Islet precursor cell (in vitro differentiated cells): ENCODE measurements around the gene ERF.

Source experiments
- DNase-seq: peaks from one replicate; pipeline ENCODE4 v3.0.0-alpha.2; 2018

ERF gene

DNA sequence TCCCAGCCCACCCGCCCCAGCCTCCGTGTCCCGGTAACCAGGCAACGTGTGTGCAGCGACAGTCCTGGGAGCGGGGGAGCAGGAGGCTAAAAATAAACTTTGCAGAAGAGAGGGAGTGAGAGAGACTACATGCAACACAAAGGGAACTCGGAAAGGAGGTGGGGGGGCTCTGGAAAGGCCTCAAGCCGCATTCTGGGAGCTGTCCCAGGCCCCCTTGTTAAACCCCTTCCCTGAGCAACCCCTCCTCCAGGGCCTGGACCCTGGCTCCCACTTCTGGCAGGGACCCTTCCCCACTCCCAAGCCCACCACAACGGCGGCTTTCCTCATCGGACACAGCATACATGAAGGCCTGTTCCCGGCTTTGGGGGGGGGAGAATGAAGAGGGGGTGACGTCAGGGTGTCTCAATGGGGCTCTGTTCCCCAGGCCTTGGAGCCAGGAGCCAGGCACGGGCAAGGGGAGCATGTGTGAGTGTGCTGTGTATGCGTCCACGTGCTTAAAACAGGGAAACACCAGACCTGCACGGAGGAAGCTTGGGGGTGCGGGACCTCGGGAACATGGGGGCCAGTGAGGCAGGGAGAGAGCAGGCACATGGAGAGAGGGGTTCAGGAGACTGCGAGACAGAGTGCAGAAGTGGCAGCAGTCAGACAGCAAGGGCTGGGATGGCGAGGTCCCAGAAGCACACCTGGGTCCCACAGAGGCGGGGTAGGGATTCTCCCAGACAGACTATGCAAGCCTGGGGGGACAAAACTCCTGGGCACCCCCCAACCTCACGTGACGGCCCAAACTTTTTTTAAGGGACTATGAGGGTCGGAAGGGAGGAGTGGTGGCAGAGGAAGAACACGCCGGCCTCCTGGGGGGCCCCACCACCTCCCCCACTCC, 2.3 kb downstream of the ERF start:
- DNase-seq = no peak

DNA sequence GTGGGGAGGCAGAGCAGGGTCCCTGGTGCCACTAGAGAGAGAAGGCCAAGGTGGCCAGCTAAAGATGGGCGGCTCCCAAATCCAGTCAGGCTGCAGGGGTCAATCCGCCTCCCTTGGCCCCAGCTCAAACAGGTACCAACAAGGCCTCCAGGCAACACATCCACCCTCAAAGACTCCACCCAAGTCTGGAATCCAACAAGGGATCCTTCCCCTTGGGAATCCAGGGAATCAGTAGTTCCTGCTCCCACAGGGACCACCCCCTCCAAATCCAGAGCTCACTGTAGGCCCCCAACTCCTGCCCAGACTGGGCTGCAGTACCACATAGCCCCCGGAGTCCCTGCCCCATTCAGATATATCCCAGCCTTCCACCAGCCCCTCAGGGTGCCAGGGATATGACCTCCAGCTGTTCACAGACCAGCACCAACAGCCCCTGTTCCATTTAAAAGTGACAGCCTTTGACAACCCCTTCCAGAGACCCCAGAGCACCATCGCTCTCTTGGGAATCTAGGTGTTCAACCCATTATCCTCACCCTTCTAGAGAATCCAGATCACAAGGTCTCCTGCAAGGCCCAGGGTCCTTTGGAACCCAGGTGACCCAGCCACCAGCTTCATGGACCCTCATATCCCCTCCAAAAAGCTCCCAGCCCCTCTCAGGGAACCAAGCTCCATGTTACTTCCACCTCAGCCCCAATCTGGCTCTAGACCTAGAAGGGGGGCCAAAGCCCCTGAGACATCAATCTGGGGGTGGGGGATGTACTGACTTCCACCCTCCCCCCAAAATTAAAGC, 3.2 kb downstream of the ERF start:
- DNase-seq = no peak

DNA sequence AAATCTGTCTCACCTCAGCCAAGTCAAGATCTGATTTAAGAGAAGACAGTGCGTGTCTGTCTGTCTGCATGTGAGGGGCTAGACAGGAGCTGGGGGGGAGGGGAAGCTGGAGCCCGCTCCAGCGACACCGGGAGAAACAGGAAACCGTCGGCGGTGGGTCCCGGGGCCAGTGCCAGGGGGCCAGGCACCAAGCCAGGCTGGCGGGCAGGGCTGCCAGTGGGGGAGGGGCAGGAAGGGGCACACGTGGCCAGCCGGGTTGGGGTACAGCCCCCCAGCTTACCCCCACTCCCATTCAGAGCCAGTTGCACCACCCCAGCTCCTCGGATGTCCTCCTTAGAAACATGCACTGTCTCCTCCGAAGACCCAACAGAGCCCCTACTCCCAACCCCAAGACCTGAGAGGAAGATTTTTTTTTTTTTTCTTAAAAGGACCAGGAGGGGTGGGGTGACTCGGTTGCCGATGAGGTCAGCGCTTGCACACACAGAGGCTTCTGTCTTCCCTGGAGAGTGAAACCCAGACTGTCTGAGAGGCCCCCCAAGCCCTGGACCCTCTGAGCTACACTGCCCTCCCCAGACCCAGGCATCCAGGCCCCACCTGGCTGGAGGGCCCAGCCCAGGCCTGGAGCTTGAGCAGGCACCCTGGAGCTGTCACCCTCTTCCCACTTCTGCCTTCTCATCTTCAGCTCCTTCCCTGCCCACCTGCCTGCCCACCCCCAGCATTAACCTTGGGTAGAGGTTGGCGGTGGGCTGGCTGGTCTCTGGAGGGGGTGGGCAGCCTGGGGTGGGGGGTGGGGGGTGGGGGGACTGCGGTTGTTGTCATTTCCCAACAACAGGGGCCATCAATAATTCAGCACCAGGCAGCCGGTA, 4.0 kb downstream of the ERF start:
- no peak for DNase-seq

DNA sequence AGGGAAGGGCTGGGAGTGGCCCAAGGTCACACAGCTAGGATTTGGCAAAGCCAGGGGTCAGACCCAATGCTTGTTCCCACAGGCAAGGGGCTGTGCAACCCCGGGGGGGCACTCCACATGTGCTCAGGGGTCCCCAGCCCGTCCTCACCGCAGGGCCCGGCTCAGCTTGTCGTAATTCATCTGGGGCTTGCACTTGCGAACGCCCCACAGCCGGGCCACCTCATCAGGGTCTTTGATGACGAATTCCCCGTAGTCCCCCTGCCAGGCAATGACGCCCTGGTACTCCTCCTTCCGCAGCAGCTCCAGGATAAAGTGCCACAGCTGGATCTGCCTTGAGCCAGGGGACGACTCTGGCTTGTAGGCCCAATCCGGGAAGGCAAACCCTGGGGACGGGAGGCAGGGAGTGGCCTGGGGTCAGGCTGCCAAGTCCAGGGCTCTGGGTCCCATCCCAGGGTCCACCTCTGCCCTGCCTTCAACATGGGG, 4.7 kb downstream of the ERF start:
- DNase-seq = no peak

DNA sequence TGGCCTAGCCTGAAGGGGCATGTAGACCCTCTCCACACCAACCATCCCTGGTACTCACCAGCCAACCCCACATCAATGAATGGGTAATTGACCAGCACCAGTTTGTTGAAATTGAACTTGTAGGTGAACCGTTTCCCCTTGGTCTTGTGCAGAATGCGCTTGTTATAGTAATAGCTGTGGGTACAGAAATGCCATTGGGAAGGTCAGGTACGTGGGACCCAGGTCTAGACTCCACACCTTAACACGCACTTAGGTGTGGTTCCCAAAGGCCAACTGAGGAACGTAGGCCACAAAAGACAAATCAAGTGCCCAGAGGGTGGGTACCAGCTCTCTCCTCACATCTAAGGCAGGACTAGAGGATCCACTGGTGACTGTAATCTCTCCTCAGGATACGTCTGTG, 5.2 kb downstream of the ERF start:
- no peak for DNase-seq

DNA sequence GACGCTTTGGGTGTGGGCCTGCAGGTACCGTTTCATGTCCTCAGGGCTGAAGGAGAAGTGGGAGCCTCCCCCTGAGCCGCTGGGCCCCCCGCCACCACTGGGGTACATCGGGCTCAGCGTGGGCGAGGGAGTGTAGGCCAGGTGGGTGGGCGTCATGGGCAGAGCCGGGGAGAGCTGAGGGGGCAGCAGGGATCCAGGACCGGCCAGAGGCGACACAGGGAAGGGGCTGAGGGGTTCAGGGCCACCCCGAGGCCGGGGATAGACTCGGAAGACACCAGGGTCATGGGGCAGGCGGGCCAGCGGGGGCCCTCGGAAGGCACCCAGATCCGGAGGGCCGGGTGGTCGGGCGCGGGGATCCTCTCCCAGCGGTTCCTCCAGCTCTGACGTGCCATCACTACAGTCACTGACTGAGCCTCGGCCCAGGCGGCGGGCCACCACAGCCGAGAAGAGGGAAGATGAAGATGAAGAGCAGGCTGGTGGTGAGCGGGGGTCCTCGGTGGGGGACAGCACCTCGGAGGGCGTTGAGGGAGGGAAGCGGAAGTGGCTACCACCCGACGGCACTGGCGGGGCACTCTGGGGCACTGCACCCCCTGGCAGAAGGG, 5.7 kb downstream of the ERF start:
- DNase-seq = no peak

DNA sequence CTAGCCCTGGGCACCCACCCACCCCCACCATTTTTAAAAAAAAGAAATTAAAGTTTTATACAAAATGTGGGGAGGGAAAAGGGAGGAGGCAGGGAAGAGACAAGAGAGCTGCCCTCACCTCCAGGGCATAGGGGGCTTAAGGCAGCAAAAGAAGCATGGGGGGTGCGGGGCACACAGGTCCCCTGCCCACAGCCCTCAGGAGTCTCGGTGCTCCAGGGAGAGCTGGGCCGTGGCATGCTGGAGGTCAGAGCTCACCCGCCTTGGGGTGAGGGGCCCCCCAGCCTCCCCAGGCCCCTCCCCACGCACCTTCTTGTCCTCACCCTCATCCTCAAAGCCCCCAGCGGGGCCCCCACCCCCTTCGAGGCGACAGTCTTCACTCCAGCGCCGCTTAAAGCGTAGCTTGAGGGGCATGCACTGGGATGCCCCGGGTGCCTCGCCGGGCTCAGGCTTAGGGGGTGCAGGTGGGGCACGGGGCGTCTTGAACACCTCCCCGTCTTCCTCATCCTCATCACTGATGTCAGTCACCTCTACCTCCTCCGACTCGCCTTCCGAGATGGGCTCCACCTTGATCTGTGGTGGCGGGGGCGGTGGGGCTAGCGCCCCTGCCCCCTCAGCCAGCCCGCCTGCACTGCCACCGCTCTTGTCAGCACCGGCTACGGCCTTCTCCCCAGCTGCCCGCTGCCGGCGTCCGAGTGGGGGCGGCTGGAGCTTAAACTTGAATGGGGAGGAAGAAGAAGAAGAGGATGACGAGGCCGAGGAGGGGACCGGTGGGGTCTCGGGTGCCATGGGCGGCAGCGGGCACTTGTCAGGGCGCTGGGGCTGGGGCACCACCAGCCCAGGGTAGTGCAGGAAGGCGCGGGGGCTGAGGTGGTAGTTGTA, 6.4 kb downstream of the ERF start:
- DNase-seq = no peak

DNA sequence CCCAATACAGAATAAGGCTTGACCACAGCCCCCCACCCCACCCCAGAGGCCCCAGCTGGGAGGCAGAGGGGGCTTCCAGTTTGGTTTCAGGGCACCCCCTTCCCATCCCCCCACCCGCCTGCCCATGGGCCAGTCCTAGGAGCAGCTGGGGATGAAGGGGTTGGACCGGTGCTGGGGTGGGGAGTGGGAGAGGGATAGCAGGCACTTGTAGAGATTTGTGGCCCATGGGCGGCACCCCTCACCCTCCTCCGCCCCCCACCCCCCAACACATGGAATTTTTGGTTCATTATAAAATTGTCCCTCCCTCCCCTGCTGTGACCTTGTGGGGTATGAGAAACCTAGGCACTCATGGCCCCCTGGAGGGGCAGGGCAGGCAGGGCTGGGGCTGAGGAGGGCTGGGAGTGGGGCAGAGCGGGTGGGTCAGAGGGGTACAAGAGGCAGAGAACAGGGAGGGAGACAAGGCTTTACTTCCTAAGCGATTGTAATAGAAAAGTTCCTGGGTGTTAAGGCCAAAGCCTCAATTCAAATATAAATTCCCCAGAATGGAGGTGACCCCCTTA, 7.2 kb downstream of the ERF start:
- DNase-seq = no peak

DNA sequence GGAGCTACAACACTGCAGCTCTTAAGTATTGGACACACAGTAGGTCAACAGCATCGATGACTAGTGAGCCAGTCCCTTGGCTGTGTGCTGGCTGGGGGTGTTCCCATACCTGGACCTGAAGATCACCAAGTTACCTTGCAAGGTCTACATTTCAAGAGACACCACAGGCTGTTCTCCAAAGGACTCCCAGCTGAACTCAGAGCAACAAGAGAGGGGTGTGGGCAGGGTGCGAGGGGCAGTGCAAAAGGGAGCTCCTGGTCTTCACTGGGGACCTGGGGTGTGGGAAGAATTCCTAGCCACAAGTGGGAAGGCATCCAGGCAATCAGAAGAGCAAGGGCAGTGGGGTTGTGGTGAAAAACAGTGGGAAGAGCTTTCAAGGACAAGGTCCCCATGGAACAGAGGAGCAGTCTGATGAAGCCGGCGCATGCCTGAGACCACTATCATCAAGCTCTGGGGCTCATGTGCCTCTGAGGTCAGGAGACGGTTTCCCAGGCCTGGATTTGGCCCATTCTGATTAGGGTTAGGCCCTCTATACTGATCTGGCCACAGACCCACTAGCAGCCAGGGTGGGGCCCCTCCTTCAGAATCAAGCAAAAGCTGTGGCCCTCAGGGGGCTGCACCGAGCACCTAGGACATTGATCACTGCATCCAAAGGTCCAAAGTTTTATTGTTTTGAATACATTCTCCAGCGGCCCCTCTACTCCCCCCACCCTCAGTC, 7.8 kb downstream of the ERF start:
- DNase-seq = no peak

DNA sequence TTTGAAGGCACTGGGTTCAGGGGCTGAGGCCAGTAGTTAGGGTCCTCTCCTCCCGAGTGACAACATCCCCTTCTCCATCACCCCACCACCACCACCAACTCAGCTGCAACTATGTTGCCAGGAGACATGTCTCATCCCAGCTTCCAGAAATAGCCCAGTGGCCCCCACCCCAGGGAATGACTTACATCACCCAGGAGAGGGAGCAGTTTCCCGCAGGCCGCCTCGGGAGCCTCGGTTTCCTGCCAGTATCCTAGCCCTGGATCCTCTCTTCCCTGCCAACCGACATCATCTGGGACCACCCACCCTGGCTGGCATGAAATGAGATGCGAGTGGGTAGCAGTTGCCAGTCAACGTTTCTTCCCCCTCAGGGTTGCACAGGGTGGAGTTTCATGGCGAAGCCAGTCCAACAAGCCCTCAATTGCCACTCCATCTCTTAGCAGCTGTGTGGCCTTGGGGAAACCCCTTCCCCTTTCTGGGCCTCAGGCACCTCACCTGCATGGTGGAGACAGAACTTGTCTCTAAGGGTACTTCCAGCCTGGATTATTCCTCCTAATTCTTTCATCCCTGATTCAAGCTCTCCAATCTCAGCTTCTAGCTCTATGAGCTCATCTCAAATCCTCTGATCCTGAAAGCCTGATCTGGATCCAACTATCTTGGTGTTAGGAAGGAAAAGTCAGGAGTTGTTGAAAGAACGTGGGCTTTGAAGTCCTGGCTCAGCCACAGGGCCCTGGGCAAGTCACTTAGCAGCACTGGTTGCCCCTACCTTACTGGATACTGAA, 8.6 kb downstream of the ERF start:
- DNase-seq = peak; percentile 82

DNA sequence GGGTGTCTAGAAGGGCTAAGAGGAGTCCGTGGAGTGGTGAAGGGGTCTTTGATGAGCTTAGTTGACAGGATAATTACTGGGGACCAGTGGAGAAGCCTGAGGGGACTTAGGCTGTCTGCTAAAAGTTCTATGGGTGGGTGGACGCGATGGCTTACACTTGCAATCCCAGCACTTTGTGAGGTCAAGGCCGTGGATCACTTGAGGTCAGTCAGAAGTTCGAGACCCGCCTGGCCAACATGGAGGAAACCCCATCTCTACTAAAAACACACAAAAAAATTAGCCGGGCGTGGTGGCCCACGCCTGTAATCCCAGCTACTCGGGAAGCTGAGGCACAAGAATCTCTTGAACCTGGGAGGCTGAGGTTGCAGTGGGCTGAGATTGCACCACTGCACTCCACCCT, 9.7 kb downstream of the ERF start:
- DNase-seq = no peak

DNA sequence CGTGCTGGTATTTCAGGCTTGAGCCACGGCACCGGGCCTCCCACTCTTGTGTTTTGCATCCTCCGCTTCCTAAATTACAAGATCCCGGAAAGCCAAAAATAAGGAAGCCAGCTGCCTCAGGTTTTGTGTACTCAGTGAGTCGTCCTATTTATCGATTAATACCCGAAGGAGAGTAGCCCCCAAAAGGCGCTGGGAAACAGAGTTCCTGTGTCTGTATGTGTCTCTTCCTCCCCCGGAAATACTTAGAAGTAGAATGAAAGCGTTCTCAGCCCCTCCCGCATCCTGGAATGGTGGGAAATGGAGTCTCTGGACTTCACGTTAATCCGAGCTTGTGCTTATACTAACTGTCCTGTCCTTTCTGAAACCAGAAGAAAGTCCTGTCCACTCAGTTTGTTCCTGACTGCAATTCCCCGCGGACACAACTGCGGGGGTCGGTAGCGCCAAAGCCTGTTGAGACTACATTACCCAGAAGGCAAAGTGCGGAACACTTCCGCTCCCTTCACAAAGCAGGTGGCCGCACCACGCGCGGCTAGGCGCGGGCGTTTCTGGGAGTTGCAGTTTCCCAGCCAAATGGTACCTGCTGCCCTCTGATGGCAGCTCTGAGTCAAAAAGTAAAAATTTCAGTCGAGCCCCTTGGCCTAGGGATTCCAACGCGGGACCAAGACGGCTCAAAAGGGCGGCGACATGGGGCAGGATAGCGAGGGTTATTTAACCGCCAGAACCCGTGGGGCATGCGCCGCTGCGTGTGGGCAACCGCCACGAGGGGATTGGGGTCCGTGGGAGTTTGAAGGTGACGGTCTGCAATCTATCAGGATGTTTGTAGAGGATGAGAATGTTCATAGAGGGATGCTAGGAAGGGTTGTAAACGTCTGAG, 10.3 kb downstream of the ERF start:
- peak; percentile 98 for DNase-seq

DNA sequence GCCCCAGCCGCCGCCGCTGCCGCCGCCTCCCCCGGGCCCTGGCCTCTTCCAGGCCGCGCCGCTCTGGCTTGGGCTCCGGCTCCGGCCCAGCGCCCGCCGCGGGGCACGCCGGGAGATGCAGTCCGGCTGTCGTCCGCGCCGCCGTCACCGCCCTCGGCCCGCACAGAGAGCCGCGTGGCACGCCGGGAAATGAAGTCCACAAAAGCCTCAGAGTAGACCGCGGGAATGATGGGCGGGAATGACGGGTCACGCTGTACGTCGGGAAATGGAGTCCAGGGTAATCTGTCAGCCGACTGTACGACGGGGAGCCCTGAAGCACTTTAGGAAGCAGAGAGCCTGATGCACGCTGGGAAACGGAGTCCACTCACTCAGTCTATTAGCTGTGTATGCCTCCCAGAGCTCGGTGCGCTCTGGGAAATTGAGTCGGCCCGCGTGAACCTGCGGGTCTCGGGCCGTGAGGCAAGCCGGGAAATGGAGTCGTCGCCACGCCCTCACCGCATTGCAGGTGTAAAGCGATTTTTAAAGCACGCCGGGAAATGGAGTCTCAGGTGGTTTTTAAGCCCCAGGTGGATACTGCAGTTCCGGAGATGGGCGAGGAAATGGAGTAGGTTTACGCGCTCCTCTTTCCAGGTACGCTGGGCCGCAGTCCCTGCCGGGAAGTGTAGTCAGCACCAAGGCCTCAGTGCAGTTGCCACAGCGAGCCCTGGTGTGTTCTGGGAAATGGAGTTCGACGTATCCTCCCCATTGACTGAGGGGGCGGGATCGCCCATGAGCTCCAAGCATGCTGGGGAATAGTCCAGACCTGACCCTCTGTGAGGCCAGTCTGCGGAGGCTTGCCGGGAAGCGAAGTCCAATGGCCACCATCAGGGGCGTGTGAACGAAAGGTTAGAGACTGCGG, 12.2 kb downstream of the ERF start, which contains the start of gene GSK3A:
Gene GSK3A (minus strand): TSS at position 91 of the 898 bp plus-strand sequence. CDS start 137 bp downstream, outside the sequence.
- DNase-seq = peak; percentile 100

DNA sequence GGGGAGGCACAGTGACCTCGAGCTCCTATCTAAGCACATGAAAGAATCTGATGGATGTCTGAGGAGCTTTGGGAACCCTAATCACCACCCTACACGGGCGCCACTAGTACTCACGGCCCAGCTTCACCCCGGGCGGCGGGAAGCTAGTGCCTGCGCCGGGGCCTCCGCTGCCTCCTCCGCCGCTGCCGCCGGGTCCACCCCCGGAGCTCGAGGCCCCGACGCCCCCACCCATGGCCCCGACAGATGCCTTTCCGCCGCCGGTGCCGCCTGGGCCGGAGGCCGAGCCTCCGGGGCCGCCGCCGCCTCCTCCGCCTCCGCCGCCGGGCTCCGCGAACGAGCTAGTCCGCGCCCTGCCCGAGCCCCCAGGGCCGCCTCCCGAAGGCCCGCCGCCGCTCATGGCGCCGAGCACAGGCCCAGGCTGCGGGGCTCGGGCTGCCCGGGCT, 12.8 kb downstream of the ERF start:
- DNase-seq = no peak

DNA sequence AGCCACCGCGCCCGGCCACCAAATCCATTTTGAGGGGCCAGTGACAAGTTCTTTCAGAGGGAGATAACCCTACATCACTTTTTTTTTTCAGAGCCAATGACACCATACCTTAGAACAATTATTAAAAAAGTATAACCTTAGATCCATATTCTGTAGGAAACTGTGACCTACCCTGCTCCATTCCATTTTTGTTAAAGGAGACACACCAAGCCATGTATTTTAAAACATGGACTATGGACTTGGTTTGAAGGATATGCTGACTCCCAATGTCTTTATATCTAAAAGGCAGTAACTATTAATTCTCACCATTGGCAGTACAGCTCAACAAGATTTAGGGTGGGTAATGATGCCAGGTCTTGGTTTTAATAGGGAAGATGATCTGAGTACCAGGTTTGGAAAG, 13.6 kb downstream of the ERF start:
- no peak for DNase-seq

DNA sequence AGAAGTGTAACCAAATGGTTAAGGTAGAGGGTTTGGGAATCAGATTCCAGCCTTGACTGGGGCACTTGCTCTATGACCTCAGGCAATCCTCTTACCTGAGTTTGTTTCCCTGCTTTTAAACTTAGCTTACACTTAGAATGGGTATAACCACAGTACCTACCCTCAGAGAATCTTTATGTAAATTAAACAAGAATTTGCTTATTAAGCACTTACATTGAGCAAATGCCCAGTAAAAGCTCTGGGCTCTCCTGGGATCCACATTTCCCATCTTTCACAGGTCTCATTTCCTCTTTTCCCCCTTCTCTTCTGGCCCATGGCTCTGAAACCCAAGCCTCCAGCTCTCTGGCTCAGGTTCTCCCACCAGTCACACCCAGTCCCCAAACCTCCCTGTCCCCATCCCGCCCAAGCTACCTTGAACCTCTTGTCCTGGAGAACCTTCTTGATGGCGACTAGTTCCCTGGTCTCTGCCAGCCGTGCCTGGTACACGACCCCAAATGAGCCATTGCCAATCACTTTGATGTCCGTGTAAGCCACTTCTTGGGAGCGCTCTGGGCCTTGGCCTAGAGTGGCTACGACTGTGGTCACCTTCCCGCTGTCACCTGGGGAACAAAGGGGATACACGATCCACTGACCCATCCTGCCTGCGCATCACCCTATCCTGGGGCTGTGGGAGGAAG, 15.2 kb downstream of the ERF start:
- DNase-seq = no peak

DNA sequence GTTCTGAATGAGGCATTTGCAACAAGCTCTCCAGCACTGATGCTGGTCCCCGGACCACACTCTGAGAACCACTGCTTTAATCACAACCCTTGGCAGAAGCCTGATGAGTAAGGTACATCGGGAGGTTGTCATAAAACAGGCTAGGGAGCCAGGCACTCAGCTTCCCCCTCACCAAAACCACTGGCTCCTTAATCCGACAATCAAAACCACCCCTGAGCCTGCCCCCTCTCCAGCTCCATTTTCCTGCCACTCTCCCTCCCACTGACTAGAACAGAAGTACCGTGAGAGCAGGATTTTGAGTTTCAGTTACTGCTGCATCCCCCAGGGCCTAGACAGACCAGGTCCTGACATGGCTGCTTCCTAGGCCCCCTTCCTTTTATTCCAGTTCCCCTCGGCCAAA, 19.7 kb downstream of the ERF start:
- DNase-seq = no peak
